ENCODE measurements around the gene TMEM175. TPM values are rescaled to one million over a fixed set of nuclear protein-coding genes. Genes with fewer than 3 reads are reported as not detected.
A peak's percentile ranks its signal among the peaks of the same experiment; 100 is the strongest.

Gene TMEM175
- total and polyA plus RNA-seq, 9 of the 15 experiments (the other 6 are each of a cell fraction or from before 2014, with no cell fraction given) = 0.13 to 30.9 (median 9.4) TPM

DNA sequence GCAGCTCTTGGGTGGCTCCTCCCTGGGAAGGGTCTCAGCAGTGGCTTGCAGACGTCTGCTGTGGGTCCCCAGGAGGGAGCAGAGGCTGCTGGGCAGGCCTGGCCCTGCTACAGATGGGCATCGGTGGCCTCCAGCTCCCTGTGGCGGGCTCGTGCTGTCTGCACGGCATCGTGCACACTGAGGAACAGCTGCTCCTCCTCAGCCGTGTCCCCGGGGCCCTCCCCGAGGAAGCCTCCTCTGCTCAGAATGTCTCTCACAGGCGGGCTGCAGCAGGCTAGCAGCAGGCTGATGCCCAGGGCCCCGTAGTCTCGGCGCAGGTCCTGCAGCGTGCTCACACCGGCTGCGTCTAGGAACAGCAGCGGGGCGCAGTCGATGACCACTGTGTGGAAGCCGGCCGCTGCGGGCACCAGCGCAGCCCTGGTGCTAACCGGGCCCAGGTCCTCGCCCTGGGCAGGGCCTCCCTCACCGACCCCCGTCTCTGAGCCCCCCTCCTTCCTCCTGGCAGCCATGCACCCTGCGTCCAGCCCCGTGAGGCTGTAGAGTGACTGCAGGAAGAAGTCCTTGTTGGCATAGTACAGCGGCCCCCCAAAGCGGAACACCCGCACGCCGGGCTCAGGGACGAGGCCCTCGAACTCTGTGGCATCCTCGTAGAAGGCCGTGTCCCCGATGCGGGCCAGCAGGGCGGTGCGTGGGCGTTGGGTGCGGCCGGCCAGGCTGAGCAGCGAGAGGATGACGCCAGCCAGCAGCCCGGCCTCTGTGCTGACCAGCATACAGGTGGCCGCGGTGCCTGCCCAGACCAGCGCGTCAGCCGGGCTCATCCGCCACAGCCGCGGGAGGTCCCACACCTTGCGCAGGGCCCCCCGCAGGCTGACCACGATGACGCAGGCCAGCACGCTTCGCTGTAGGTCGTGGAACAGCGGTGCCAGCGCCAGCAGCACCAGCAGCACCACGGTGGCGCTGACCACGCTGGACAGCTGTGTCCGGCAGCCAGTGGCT, 56.8 kb downstream of the TMEM175 start (continued):
- TF ChIP-seq, protein P1, sequence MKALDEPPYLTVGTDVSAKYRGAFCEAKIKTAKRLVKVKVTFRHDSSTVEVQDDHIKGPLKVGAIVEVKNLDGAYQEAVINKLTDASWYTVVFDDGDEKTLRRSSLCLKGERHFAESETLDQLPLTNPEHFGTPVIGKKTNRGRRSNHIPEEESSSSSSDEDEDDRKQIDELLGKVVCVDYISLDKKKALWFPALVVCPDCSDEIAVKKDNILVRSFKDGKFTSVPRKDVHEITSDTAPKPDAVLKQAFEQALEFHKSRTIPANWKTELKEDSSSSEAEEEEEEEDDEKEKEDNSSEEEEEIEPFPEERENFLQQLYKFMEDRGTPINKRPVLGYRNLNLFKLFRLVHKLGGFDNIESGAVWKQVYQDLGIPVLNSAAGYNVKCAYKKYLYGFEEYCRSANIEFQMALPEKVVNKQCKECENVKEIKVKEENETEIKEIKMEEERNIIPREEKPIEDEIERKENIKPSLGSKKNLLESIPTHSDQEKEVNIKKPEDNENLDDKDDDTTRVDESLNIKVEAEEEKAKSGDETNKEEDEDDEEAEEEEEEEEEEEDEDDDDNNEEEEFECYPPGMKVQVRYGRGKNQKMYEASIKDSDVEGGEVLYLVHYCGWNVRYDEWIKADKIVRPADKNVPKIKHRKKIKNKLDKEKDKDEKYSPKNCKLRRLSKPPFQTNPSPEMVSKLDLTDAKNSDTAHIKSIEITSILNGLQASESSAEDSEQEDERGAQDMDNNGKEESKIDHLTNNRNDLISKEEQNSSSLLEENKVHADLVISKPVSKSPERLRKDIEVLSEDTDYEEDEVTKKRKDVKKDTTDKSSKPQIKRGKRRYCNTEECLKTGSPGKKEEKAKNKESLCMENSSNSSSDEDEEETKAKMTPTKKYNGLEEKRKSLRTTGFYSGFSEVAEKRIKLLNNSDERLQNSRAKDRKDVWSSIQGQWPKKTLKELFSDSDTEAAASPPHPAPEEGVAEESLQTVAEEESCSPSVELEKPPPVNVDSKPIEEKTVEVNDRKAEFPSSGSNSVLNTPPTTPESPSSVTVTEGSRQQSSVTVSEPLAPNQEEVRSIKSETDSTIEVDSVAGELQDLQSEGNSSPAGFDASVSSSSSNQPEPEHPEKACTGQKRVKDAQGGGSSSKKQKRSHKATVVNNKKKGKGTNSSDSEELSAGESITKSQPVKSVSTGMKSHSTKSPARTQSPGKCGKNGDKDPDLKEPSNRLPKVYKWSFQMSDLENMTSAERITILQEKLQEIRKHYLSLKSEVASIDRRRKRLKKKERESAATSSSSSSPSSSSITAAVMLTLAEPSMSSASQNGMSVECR (CRISPR knock-in tag; IDR thresholded peaks at IDR 0.05) = no peak

DNA sequence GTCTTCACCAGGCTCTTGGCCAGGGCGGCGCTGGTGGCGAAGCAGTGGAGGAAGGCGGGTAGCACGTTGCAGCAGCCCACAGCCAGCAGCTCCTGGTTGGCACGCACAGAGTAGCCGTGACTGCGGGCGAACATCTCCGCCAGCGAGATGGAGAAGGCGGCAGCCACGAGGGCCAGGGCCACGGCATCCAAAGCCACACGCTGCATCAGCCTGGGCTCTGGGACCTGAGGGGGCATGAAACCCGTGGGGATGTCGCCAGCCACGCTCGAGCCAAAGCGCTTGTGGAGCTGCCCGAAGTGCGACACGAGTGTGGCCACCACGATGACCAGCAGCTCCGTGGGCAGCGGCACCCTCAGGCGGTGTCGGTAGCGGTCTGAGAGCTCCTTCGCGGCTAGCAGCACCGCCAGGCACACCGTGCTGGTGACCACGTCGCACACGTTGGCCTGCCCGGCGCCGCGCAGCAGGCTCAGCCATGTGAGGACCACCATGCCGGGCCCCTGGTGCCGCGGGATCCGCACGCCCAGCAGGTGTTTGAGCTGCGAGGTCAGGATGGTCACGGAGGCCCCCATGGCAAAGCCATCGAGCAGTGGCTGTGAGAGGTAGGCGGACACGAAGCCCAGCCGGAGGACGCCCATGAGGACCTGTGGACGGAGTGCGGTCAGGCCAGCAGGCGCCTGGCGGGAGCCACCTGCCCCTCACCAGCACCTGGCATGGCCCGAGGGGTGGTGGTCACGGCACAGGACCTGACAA, 57.6 kb downstream of the TMEM175 start:
- in situ Hi-C loops (cut with MboI) (no loop called here), intact Hi-C loops (cut with micrococcal nuclease) (loop anchor here (5.0 to 10.0 kb wide), 5 partner anchors 55 to 305 kb away; partner anchors contain the start of gene SLC49A3)
- no TSS peak for BruUV-seq (replicated peaks)
- Histone ChIP-seq H3K36me3 (ENCODE audit: control insufficient read depth, insufficient read depth, low read length) (peaks cover 22% of the 10 kb centered on the region; the same call in 1 of the 3 replicates), H3K4me2 (ENCODE audit: insufficient read depth, low read length) (no peak overlapping the region), H3K9ac (ENCODE audit: insufficient read depth in 1 of 2, low read depth in 2 of 2, low read length in 2 of 2) (no peak overlapping the region), H3K9me3 (replicated peaks; ENCODE audit: control insufficient read depth, insufficient read depth, low read depth, low read length) (no peaks in the 10 kb centered on the region; the same call in 1 of the 2 replicates), H4K20me1 (replicated peaks; ENCODE audit: control insufficient read depth, insufficient read depth, low read length) (no peaks in the 10 kb centered on the region), H3K27ac (ENCODE audit: extremely low read depth, low read depth, low read length) (no peak overlapping the region), H3K79me2 (ENCODE audit: control insufficient read depth, insufficient read depth, low read length) (peaks cover 33% of the 10 kb centered on the region), H3K4me3 (no peak overlapping the region), H3K27me3 (ENCODE audit: control insufficient read depth in 2 of 2, insufficient read depth in 2 of 2, low read length in 2 of 2) (no peaks in the 10 kb centered on the region), H3K4me1 (replicated peaks in 1 of 2; ENCODE audit: control insufficient read depth in 2 of 2, insufficient read depth in 2 of 2, low read length in 2 of 2) (peaks cover 38 to 89% of the 10 kb centered on the region in 2 experiments), H2AFZ (ENCODE audit: low read depth, low read length) (no peak overlapping the region), H3K9me1 (ENCODE audit: control insufficient read depth, insufficient read depth, low read length) (no peaks in the 10 kb centered on the region)
- no peak for DNase-seq (ENCODE audit: extremely low read depth in 1 of 4, low spot score in 3 of 4)
- CTCF ChIA-PET (ENCODE audit: low intra/inter-chr PET ratio) = no interaction called here
- no peak for ATAC-seq
- no peak for FAIRE-seq
- 94% methylated on average over 30 of the region's 58 CpGs for WGBS (ENCODE audit: insufficient coverage, low coverage, missing lambda C conversion rate)
- POLR2A ChIA-PET = interaction anchor here (0.6 to 0.9 kb wide), 2 partner anchors 88 to 109 kb away, joined by 4 to 5 read pairs; no protein-coding TSS in a partner anchor
- TF ChIP-seq SRSF1 (IDR thresholded peaks at IDR 0.05; ENCODE audit: low read depth, low read length) = no peak
- TF ChIP-seq, protein P2, sequence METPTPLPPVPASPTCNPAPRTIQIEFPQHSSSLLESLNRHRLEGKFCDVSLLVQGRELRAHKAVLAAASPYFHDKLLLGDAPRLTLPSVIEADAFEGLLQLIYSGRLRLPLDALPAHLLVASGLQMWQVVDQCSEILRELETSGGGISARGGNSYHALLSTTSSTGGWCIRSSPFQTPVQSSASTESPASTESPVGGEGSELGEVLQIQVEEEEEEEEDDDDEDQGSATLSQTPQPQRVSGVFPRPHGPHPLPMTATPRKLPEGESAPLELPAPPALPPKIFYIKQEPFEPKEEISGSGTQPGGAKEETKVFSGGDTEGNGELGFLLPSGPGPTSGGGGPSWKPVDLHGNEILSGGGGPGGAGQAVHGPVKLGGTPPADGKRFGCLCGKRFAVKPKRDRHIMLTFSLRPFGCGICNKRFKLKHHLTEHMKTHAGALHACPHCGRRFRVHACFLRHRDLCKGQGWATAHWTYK (CRISPR knock-in tag; IDR thresholded peaks at IDR 0.05) = peak; percentile 83
- no peak for TF ChIP-seq PHB (CRISPR knock-in tag; IDR thresholded peaks at IDR 0.05)
- TF ChIP-seq, protein P3, sequence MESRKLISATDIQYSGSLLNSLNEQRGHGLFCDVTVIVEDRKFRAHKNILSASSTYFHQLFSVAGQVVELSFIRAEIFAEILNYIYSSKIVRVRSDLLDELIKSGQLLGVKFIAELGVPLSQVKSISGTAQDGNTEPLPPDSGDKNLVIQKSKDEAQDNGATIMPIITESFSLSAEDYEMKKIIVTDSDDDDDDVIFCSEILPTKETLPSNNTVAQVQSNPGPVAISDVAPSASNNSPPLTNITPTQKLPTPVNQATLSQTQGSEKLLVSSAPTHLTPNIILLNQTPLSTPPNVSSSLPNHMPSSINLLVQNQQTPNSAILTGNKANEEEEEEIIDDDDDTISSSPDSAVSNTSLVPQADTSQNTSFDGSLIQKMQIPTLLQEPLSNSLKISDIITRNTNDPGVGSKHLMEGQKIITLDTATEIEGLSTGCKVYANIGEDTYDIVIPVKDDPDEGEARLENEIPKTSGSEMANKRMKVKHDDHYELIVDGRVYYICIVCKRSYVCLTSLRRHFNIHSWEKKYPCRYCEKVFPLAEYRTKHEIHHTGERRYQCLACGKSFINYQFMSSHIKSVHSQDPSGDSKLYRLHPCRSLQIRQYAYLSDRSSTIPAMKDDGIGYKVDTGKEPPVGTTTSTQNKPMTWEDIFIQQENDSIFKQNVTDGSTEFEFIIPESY (CRISPR knock-in tag; IDR thresholded peaks at IDR 0.05) = peak; percentile 78
- TF ChIP-seq HNRNPL (IDR thresholded peaks at IDR 0.05; ENCODE audit: low read depth, low read length) = peak; percentile 47
- no peak for TF ChIP-seq RBM17 (IDR thresholded peaks at IDR 0.05; ENCODE audit: borderline replicate concordance, low read depth, low read length)
- TF ChIP-seq ZNF165 (CRISPR knock-in tag; IDR thresholded peaks at IDR 0.05; ENCODE audit: borderline replicate concordance) = no peak

All from K562 (cell line).